Fibroblast of mammary gland (primary cell): ENCODE measurements around the gene CACNA2D3.

Experiments used
- DNase-seq: peaks from one replicate; pipeline ENCODE4 v3.0.0-alpha.2; 2010; ENCODE audit warnings: low read depth
- H3K4me3 ChIP-seq: 2 replicates; pipeline ENCODE4 v1.5.1; 2011; ENCODE audit warnings: low read depth, mild to moderate bottlenecking, low read length, moderate library complexity; ENCODE audit not compliant: control insufficient read depth
- TF ChIP-seq, protein P1 (sequence below): conservative IDR thresholded peaks from 2 replicates; pipeline ENCODE4 v1.5.1; 2011; ENCODE audit warnings: low read depth, low read length, inconsistent platforms; ENCODE audit not compliant: control insufficient read depth, insufficient read depth

CACNA2D3 gene

DNA sequence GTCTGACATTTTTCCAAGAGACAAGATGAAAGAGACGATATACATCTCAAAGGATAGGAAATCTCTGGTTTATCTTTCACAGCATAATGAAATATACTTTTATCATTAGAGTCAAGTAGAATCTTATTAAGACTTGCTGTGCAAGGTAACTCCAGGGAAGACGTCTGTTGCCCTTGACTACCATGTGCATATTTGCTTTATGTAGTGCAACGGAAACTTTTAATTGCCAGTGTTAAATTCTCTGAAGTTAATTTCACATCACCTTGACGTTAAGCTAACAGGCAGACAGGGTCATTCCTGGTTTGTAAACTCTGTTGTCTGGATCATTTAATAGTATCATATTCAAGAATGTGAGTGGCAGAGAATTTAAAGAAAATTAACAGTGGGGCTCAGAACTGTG is 722.7 kb downstream of the CACNA2D3 start:
- H3K4me3 ChIP-seq = no peak overlapping the region
- TF ChIP-seq, protein P1, sequence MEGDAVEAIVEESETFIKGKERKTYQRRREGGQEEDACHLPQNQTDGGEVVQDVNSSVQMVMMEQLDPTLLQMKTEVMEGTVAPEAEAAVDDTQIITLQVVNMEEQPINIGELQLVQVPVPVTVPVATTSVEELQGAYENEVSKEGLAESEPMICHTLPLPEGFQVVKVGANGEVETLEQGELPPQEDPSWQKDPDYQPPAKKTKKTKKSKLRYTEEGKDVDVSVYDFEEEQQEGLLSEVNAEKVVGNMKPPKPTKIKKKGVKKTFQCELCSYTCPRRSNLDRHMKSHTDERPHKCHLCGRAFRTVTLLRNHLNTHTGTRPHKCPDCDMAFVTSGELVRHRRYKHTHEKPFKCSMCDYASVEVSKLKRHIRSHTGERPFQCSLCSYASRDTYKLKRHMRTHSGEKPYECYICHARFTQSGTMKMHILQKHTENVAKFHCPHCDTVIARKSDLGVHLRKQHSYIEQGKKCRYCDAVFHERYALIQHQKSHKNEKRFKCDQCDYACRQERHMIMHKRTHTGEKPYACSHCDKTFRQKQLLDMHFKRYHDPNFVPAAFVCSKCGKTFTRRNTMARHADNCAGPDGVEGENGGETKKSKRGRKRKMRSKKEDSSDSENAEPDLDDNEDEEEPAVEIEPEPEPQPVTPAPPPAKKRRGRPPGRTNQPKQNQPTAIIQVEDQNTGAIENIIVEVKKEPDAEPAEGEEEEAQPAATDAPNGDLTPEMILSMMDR = no peak
- DNase-seq = no peak

DNA sequence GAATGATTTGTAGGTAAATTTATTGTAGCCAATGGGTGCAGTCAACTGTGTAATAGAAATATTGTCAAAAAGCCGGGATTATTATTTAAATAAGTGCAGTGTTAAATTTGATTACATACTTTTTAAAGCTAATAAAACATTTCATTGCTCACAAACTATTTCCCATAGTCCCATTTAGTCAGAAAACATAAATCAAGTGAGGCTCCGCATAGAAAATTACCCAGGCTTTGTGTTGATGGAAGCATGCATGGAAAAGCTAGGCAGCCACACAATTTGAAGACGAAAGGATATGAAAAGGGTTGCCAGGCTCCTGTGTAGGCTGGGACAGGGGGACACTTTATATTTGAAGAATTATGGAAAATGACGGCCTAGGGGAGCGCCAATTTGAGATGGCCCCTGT is 723.2 kb downstream of the CACNA2D3 start:
- TF ChIP-seq, protein P1 = no peak
- DNase-seq = no peak
- H3K4me3 ChIP-seq = no peak overlapping the region

DNA sequence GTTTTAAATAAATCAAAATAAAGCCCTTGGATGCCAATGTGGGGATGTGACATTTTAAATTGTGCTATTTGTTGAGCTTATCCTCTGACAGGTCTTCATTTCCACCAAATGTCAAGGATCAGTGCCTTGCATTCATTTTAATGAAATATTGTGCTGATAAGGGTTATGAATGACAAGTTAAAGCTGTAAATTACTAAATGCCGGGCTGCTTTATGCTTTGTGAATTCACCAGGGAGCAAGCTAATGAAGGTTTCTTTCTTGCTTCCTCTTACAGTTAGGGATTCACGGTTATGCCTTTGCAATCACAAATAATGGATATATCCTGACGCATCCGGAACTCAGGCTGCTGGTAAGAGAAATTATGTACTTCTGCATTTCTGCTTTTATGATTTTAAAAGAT is 723.8 kb downstream of the CACNA2D3 start:
- H3K4me3 ChIP-seq = no peak overlapping the region
- no peak for DNase-seq

DNA sequence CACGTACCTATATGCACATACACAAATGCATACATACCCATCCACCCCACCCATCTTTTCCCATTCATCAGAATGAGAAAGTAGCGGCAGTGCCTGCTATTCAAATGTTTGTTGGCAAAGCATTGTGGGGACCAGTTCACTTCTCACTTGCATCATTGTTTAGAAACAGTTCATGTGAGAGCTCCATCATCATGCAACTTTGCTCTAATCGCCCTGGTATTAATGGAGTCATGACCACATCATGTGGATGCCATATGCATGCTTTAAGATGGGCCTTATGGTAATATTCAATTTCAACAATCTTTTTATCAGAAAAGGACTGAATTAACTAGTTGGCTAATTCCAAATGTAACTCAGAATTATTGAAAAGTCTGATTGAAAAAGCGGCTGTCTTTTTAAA is 725.0 kb downstream of the CACNA2D3 start:
- H3K4me3 ChIP-seq = no peak overlapping the region
- TF ChIP-seq, protein P1 = no peak
- DNase-seq = no peak

More for the DNA sequence above, 723.8 kb downstream of the CACNA2D3 start:
- TF ChIP-seq, protein P1 = no peak

DNA sequence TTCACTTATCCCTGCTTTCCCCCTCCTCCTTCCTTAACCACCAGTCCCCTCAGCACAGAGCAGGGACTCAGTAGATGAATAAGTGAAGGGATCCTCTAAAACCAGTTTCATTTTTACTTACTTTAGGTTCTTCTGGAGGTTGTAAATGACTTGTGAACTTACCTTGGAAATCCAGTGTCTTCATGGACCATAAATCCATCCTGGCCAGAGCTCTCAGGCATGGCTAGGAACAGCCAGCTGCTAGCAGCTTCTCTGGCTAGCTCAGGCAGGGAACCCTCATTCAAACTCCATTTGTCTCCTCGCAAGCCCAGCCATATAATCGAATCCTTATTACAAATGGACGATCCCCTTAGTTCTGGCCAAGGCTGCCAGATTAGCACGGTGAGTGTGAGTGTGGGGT is 727.0 kb downstream of the CACNA2D3 start:
- TF ChIP-seq, protein P1 = no peak

DNA sequence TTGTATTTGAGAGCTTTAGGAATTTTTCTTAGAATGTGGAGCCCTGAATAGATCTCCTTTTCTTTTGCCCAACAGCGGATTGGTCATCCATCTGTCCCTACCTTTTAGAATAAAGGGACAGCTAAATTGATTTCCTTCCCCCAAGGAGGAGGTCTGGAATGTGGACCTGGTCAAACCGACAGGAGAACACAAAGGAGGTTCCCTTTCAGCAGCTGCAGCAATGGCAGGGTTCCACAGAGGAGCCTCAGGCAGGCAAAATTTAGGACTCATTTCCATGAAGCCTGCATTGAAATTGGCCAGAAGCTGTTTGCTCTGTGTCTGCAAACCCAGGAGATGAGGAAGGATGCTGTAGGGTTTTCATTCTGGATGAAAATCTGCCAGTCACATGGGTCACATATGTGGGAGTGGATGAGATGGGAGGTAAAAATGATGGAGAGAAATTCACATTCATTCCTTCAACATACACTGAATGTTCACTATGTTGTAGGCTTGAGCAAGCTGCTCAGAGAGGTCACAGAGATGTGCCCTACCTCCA is 728.2 kb downstream of the CACNA2D3 start:
- no peak overlapping the region for H3K4me3 ChIP-seq
- no peak for DNase-seq
- TF ChIP-seq, protein P1 = no peak

More for the DNA sequence above, 727.0 kb downstream of the CACNA2D3 start:
- DNase-seq = no peak
- no peak overlapping the region for H3K4me3 ChIP-seq
